GM23248 (cell line): ENCODE data around the gene NEFH.

Experiments
- EZH2 ChIP-seq: fragments of 200-600 bp; sonication (generic); IDR thresholded peaks from 2 replicates; pipeline ENCODE4 v1.6.1; 2018; ENCODE audit warnings: antibody characterized with exemption, mild to moderate bottlenecking; ENCODE audit not compliant: insufficient read depth, poor library complexity, severe bottlenecking
- EZH2phosphoT487 ChIP-seq: fragments of 200-600 bp; sonication (generic); IDR thresholded peaks from 2 replicates; pipeline ENCODE4 v1.6.1; 2018; ENCODE audit warnings: antibody characterized with exemption, moderate library complexity, mild to moderate bottlenecking, low read depth; ENCODE audit not compliant: insufficient read depth

DNA sequence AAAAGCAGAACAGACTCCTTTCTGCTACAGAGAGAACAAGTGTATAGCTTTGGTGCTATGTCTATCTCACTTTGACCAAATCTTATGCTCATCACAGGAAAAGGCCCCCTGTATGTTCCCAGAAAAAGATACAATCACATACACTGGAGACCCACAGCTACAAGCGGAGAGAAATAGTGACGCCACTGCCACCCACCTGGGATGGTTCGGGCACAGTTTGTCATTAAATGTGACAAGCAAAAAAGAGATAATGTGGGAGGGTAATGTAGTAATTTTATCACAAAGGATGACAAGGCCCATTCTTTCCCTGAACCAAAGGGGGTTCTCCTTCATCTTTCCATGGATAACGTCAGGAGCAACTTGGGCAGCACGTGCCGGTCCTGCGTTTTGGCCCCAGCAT lies 41.5 kb downstream of the NEFH start:
- TF ChIP-seq EZH2phosphoT487 (no peak), EZH2 (no peak)
